ENCODE data around the gene SMIM5. TPM values are rescaled to one million over a fixed set of nuclear protein-coding genes. Genes with fewer than 3 reads are reported as not detected.
A peak's percentile ranks its signal among the peaks of the same experiment; 100 is the strongest.

SMIM5 gene
- total RNA-seq, 1 experiment from 2014 or later: 0.20 TPM

- ChIA-PET CTCF (interaction anchor here (0.6 to 1.1 kb wide), 3 partner anchors 20 to 158 kb away, joined by 3 read pairs; a partner anchor contains a TSS), POLR2A (interaction anchor here (0.5 kb wide), 1 partner anchor 51 kb away, joined by 4 read pairs; no protein-coding TSS in a partner anchor)
- H3K4me3 Mint-ChIP-seq (ENCODE audit: unreplicated experiment): no peak overlapping the region
- Histone ChIP-seq H3K9me3 (no peaks in the 10 kb centered on the region), H3K27me3 (replicated peaks; ENCODE audit: control insufficient read depth, insufficient read depth, low read length) (no peaks in the 10 kb centered on the region), H3K4me1 (peaks cover 6% of the 10 kb centered on the region; the same call in 1 of the 2 replicates), H3K4me3 (ENCODE audit: low read depth, low read length) (no peak overlapping the region), H3K36me3 (ENCODE audit: control insufficient read depth, insufficient read depth, low read length) (0 out of 2 replicates have a peak, but pooled peaks cover 1% of the 10 kb centered on the region)
- TF ChIP-seq CTCF (IDR thresholded peaks at IDR 0.05; ENCODE audit: insufficient read depth in 1 of 2, low read depth in 1 of 2, low read length in 1 of 2, severe bottlenecking in 1 of 2, unreplicated experiment in 1 of 2): peak; percentile 80 to 84
- intact Hi-C loops (cut with micrococcal nuclease; ENCODE audit: unreplicated experiment): no loop called here
- H3K27ac Mint-ChIP-seq (ENCODE audit: unreplicated experiment): no peak overlapping the region
- no peaks in the 10 kb centered on the region for H3K9me3 Mint-ChIP-seq (ENCODE audit: unreplicated experiment)
- peak in 1 of 2 experiments; percentile 71 for DNase-seq
- H3K27me3 Mint-ChIP-seq (ENCODE audit: insufficient read depth, unreplicated experiment): no peaks in the 10 kb centered on the region
- peaks cover 11% of the 10 kb centered on the region for H3K4me1 Mint-ChIP-seq (ENCODE audit: low read depth, unreplicated experiment)
- BruUV-seq (replicated peaks): no TSS peak
- H3K36me3 Mint-ChIP-seq (ENCODE audit: insufficient read depth, unreplicated experiment): peaks cover 31% of the 10 kb centered on the region
Measured at GRCh38 chr17:75625813-75626486, 7.3 kb upstream of the SMIM5 start.

DNA sequence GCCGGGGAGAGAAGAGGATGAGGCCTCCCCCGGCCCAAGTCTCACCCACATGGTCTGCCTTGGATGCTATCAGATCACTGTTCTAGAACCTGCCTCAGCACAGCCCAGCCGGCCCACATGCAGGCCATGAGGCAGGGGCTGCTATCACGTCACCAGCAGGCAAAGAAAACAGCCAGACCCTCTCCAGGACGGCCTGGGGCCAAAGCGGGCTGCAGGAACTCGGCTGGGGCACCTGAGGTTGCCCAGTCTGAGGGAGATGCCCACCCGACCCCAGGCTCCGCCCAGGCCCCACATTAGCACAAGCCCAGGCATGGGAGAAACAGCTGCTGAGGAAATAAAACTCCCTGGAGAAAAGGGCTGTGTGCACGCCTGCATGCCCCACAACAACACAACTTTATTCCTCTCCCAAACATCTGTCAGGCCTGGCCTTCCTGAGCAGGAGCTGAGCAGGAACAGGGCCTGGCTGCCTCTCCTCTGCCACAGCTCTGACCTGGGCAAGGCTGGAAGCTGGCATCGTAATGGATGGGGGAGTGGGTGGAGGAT lies 6.7 kb upstream of the SMIM5 start:
- Mint-ChIP-seq H3K4me1 (ENCODE audit: low read depth, unreplicated experiment) (peaks cover 11% of the 10 kb centered on the region), H3K27ac (ENCODE audit: unreplicated experiment) (no peak overlapping the region), H3K9me3 (ENCODE audit: unreplicated experiment) (no peaks in the 10 kb centered on the region), H3K36me3 (ENCODE audit: insufficient read depth, unreplicated experiment) (peaks cover 28% of the 10 kb centered on the region), H3K27me3 (ENCODE audit: insufficient read depth, unreplicated experiment) (no peaks in the 10 kb centered on the region), H3K4me3 (ENCODE audit: unreplicated experiment) (no peak overlapping the region)
- Histone ChIP-seq H3K4me1 (peaks cover 6% of the 10 kb centered on the region; the same call in 1 of the 2 replicates), H3K4me3 (ENCODE audit: low read depth, low read length) (no peak overlapping the region), H3K36me3 (ENCODE audit: control insufficient read depth, insufficient read depth, low read length) (peaks cover 4% of the 10 kb centered on the region), H3K27me3 (replicated peaks; ENCODE audit: control insufficient read depth, insufficient read depth, low read length) (no peaks in the 10 kb centered on the region), H3K9me3 (no peaks in the 10 kb centered on the region)
- CTCF ChIA-PET: no interaction called here
- TF ChIP-seq CTCF (IDR thresholded peaks at IDR 0.05; ENCODE audit: insufficient read depth in 1 of 2, low read depth in 1 of 2, low read length in 1 of 2, severe bottlenecking in 1 of 2, unreplicated experiment in 1 of 2): no peak
- DNase-seq: no peak
- intact Hi-C loops (cut with micrococcal nuclease; ENCODE audit: unreplicated experiment): no loop called here
- POLR2A ChIA-PET: no interaction called here
- BruUV-seq (replicated peaks): no TSS peak

DNA sequence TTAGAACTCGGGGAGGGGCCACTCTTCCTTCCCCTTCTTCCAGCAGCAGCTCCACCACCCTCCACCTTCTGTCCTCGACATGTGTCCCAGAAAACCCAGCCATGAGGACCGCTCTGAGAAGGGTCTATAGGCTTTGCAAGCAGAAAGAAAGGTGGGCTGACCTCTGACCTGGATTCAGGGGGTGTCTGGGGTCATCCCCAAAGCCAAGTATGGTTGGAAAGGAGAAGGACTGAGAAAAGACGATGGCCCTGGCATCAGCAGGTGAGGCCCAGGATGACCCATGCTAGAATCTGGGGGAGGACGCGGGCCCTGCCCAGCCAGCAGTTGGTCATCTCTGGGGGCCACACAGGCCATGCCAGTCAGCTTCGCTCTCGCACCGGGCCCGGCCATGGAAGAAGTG lies 6.1 kb upstream of the SMIM5 start:
- no peak for DNase-seq
- H3K4me1 ChIP-seq: peaks cover 2% of the 10 kb centered on the region; the same call in 1 of the 2 replicates
- peaks cover 7% of the 10 kb centered on the region for H3K36me3 ChIP-seq (ENCODE audit: control insufficient read depth, insufficient read depth, low read length)
- POLR2A ChIA-PET: no interaction called here
- Mint-ChIP-seq H3K27ac (ENCODE audit: unreplicated experiment) (no peak overlapping the region), H3K4me1 (ENCODE audit: low read depth, unreplicated experiment) (peaks cover 7% of the 10 kb centered on the region), H3K4me3 (ENCODE audit: unreplicated experiment) (no peak overlapping the region), H3K36me3 (ENCODE audit: insufficient read depth, unreplicated experiment) (peaks cover 28% of the 10 kb centered on the region), H3K9me3 (ENCODE audit: unreplicated experiment) (no peaks in the 10 kb centered on the region), H3K27me3 (ENCODE audit: insufficient read depth, unreplicated experiment) (no peaks in the 10 kb centered on the region)
- CTCF ChIA-PET: no interaction called here
- no peak overlapping the region for H3K4me3 ChIP-seq (ENCODE audit: low read depth, low read length)
- H3K27me3 ChIP-seq (replicated peaks; ENCODE audit: control insufficient read depth, insufficient read depth, low read length): no peaks in the 10 kb centered on the region
- no peak for TF ChIP-seq CTCF (IDR thresholded peaks at IDR 0.05; ENCODE audit: insufficient read depth in 1 of 2, low read depth in 1 of 2, low read length in 1 of 2, severe bottlenecking in 1 of 2, unreplicated experiment in 1 of 2)
- H3K9me3 ChIP-seq: no peaks in the 10 kb centered on the region
- no TSS peak for BruUV-seq (replicated peaks)
- intact Hi-C loops (cut with micrococcal nuclease; ENCODE audit: unreplicated experiment): no loop called here
